Stimulated activated naive B cell treated with anti-CD40 and anti-IgM and Interleukin-4, amounts not matched to agents 10 μg/mL and 1 μg/mL and 100 μg/mL, for 72 hours (primary cell): Measurements from ENCODE around the gene IFNA14.
"Not testable (repeated sequence)": the region's sequence is repeated elsewhere in the genome, so short reads cannot be mapped to it uniquely, and the experiment has no call there.

Experiments used
- ATAC-seq, 2 donors: fragments of 150-1000 bp; cut with Tn5 transposase; replicated peaks; 2 replicates each; pipeline ENCODE4 v1.10.0; 2021; ENCODE audit warnings: moderate library complexity in 1 of 2
- DNase-seq: peaks from one replicate; pipeline ENCODE4 v3.0.0; 2021
- H3K27ac Mint-ChIP-seq: one replicate; pipeline ENCODE4 v1.8.0; 2022; ENCODE audit warnings: mild to moderate bottlenecking, mixed read lengths
- H3K27me3 Mint-ChIP-seq, 2 donors: one replicate each; pipeline ENCODE4 v1.8.0; 2022; ENCODE audit warnings: mixed read lengths in 2 of 2
- H3K36me3 Mint-ChIP-seq, 2 donors: one replicate each; pipeline ENCODE4 v1.8.0; 2022; ENCODE audit warnings: mixed read lengths in 2 of 2, mild to moderate bottlenecking in 1 of 2
- H3K4me1 Mint-ChIP-seq, 2 donors: one replicate each; pipeline ENCODE4 v1.8.0; 2022; ENCODE audit warnings: mixed read lengths in 2 of 2, mild to moderate bottlenecking in 1 of 2
- H3K4me3 Mint-ChIP-seq, 2 donors: one replicate each; pipeline ENCODE4 v1.8.0; 2022; ENCODE audit warnings: mild to moderate bottlenecking in 2 of 2, mixed read lengths in 2 of 2, moderate library complexity in 1 of 2
- H3K9me3 Mint-ChIP-seq, 2 donors: one replicate each; pipeline ENCODE4 v1.8.0; 2022; ENCODE audit warnings: mixed read lengths in 2 of 2, mild to moderate bottlenecking in 1 of 2

IFNA14 gene

DNA sequence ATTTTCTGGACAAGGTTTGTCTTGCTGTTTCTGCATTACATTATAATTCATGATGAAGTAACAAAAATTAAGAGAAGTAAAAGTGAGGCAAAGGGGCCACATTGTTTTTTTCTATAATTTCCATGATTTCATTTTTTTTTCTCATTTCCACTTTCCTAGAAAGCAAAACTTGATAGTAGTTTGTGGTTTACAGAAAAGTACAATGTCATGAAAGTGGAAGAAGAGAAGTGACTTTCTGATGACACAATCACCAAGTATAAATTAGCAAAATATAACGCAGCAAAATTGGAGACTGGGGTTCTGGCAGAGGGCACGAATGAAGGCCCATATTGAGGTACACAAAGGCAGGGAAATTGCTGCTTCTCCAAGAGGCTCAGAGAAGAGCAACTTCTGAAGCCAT is 5.0 kb upstream of the IFNA14 start:
- ATAC-seq (no peak), DNase-seq (no peak)
- H3K36me3 Mint-ChIP-seq: no peaks in the 10 kb centered on the region
- no peaks in the 10 kb centered on the region for H3K9me3 Mint-ChIP-seq
- H3K27ac Mint-ChIP-seq: no peak overlapping the region
- no peaks in the 10 kb centered on the region for H3K4me1 Mint-ChIP-seq
- H3K27me3 Mint-ChIP-seq: peaks cover 7 to 18% of the 10 kb centered on the region in 2 donors
- H3K4me3 Mint-ChIP-seq: no peak overlapping the region

DNA sequence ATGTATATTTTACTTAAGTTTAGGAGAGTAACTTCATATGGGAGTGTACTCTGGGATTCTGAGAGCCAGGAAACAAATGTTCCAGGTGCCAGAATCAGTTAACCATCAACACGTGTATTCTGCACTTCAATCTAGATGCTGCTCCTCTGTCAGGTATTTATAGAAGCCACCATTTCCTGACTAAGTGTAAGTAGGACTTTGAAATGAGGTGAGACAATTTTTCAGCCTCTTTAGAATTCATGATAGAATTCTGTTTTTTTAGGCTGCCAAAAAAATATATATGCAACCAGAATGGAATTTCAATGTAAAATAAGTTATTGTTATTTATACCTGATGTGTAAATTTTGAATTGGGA is 3.5 kb downstream of the IFNA14 start:
- Mint-ChIP-seq H3K27me3 (peaks cover 7 to 15% of the 10 kb centered on the region in 2 donors), H3K4me1 (peaks cover 10 to 15% of the 10 kb centered on the region in 2 donors)
- ATAC-seq, H3K9me3 Mint-ChIP-seq, H3K36me3 Mint-ChIP-seq, DNase-seq, H3K27ac Mint-ChIP-seq, H3K4me3 Mint-ChIP-seq: not testable (repeated sequence)

DNA sequence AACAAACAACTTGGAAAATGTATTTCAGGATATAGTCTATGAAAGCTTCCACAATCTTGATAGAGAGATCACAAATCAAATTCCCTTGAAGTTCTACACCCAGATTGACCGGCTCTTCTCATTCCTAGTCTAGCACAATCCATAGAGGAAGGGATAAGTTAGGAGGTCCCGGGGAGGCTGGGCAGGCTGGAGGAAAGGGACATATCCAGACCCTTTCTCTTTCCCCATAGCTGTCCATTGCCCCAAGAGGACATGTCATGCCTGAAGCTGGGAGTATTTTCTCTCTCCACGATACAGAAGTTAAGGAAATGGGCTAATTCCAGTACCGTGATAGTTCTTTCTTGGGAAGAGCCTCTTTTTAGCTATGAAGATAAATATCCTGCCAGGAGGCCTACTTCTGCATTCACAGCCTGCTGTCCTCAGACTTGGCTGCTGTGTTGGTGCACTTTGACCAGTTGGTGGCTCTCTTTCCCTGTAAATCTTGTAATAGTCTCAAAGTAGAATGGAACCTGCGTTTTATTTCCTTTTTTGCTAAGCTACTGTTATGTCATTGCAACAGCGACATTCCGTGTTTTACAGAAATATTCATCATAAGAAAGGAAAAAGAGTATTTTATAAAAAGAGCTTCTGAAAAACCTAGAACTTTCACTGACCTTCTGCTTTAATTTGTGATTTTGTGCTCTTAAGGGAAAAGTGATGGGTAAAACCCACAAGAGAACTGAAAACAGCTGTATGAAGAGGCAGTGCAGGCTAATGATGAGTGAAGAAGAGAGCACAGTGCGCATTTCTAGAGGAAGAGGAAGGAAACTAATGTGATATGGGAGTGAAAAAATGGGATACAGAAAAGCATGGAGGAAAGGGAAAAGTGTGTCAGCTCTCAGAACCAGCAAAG is 4.1 kb downstream of the IFNA14 start:
- Mint-ChIP-seq H3K27me3 (peaks cover 7 to 15% of the 10 kb centered on the region in 2 donors), H3K4me1 (peaks cover 10 to 15% of the 10 kb centered on the region in 2 donors)
- ATAC-seq: peak; percentile 90 to 93
- DNase-seq, H3K27ac Mint-ChIP-seq, H3K9me3 Mint-ChIP-seq, H3K36me3 Mint-ChIP-seq, H3K4me3 Mint-ChIP-seq: not testable (repeated sequence)

DNA sequence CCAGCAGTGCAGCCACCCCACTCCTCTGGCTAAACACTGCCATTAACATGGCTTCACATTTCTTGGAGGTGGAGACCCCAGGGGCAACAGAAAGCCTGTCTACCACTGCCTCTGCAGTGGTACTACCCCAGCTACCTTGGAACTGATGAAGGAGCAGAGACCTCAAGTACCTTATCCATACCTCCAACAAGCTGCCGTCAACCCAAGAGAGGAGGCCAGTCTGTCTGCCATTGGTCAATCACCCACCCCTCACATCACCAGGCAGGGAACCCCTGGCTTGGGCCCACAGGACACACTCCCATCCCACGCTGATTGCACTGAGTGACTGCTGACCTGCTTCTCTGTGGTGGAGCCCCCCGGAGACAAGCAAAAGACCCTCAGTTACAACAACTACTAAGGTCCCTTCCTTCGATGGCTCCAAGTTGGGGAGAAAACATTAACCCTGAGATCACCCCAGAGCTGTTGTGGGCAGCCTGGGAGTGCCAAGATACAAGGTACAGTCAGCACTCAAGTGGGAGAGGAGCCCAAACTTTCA is 5.6 kb downstream of the IFNA14 start:
- H3K27ac Mint-ChIP-seq: no peak overlapping the region
- H3K4me1 Mint-ChIP-seq: peaks cover 10 to 15% of the 10 kb centered on the region in 2 donors
- ATAC-seq (no peak), DNase-seq (no peak)
- H3K9me3 Mint-ChIP-seq: no peaks in the 10 kb centered on the region
- peaks cover 7 to 15% of the 10 kb centered on the region in 2 donors for H3K27me3 Mint-ChIP-seq
- no peak overlapping the region for H3K4me3 Mint-ChIP-seq
- H3K36me3 Mint-ChIP-seq: no peaks in the 10 kb centered on the region

DNA sequence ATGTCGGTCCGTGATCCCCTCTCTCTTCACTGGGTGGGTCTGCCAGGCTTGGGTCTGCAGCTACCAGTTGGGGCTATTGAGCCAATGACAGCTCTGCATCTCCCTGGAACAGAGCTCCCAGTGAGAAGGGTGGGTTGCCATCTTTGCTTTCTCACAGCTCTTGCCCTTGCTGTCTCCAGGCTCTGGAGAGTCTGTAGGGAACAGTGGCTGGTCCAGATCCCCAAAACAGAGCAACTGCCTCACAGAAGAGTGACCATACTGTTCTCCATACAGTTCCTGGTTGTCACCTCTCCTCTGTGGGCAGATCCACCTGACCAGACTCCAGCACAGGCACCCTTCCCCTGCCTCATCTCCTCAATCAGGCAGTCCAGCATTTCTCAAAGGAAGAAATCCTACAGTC is 6.5 kb downstream of the IFNA14 start:
- H3K27me3 Mint-ChIP-seq: peaks cover 4 to 12% of the 10 kb centered on the region in 2 donors
- DNase-seq (no peak), ATAC-seq (no peak)
- H3K36me3 Mint-ChIP-seq: no peaks in the 10 kb centered on the region
- no peak overlapping the region for H3K27ac Mint-ChIP-seq
- H3K4me1 Mint-ChIP-seq: peaks cover 10 to 15% of the 10 kb centered on the region in 2 donors
- H3K4me3 Mint-ChIP-seq: no peak overlapping the region
- no peaks in the 10 kb centered on the region for H3K9me3 Mint-ChIP-seq

DNA sequence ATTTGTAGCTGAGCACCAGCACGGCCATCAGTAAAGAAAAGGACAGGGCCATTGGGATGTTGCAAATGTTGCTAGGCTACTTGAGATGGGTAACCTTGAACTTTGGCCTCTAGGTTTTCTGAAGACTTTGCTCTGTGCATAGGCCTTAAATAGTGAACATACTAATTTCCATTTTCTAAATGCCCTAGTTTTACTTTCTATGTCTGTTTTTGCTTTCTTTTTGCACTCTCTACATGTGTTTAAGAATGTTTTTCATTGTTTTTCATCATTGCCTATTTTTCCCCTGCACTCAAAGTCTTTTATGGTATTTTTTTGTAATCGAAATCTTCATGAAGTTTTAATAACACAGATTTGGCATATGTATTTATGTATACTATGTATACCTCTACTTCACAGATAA is 11.7 kb downstream of the IFNA14 start, which contains the start of gene IFNA17:
Gene IFNA17 (minus strand): TSS at position 101 of the 400 bp plus-strand sequence. CDS start 49 bp downstream, at position 52.
- DNase-seq (no peak), ATAC-seq (no peak)
- H3K4me1 Mint-ChIP-seq: no peaks in the 10 kb centered on the region
- peaks cover 11% of the 10 kb centered on the region in 2 donors for H3K27me3 Mint-ChIP-seq
- no peak within 1 kb of the TSS for H3K27ac Mint-ChIP-seq
- no peaks in the 10 kb centered on the region for H3K36me3 Mint-ChIP-seq
- no peaks in the 10 kb centered on the region for H3K9me3 Mint-ChIP-seq
- H3K4me3 Mint-ChIP-seq: no peak within 1 kb of the TSS

DNA sequence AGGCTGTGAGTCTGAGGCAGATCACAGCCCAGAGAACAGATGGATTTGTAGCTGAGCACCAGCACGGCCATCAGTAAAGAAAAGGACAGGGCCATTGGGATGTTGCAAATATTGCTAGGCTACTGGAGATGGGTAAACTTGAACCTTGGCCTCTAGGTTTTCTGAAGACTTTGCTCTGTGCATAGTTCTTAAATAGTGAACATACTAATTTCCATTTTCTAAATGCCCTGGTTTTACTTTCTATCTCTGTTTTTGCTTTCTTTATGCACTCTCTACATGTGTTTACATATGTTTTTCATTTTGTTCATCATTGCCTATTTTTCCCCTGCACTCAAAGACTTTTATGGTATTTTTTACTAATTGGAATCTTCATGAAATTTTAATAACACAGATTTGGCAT is 22.6 kb downstream of the IFNA14 start, which contains the start of gene IFNA16:
Gene IFNA16 (minus strand): TSS at position 101 of the 400 bp plus-strand sequence. CDS start 6 bp downstream, at position 95.
- peaks cover 17 to 35% of the 10 kb centered on the region in 2 donors for H3K27me3 Mint-ChIP-seq
- not testable (repeated sequence) for H3K9me3 Mint-ChIP-seq

DNA sequence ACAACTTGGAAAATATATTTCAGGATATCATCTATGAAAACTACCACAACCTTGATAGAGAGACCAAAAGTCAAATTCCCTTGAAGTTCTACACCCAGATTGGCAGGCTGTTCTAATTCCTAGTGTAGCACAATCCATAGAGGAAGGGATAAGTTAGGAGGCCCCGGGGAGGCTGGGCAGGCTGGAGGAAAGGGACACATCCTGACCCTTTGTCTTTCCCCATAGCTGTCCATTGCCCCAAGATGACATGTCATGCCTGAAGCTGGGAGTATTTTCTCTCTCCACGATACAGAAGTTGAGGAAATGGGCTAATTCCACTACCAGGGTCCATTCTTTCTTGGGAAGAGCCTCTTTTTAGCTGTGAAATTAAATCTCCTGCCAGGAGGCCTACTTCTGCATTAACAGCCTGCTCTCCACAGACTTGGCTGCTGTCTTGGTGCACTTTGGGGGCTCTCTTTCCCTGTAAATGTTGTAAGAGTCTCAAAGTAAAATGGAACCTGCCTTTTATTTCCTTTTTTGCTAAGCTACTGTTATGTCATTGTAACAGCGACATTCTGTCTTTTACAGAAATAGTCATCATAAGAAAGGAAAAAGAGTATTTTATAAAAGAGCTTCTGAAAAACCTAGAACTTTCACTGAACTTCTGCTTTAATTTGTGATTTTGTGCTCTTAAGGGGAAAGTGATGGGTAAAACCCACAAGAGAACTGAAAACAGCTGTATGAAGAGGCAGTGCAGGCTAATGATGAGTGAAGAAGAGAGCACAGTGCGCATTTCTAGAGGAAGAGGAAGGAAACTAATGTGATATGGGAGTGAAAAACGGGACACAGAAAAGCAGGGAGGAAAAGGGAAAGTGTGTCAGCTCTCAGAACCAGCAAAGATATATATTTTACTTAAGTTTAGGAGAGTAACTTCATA is 26.1 kb downstream of the IFNA14 start:
- not testable (repeated sequence) for H3K4me3 Mint-ChIP-seq, DNase-seq, H3K36me3 Mint-ChIP-seq, H3K9me3 Mint-ChIP-seq, H3K27ac Mint-ChIP-seq
- H3K27me3 Mint-ChIP-seq: peaks cover 6 to 19% of the 10 kb centered on the region in 2 donors
- peaks cover 10 to 18% of the 10 kb centered on the region in 2 donors for H3K4me1 Mint-ChIP-seq
- peak; percentile 95 to 97 for ATAC-seq

More for the DNA sequence above, 22.6 kb downstream of the IFNA14 start, which contains the start of gene IFNA16:
- DNase-seq, H3K36me3 Mint-ChIP-seq, H3K27ac Mint-ChIP-seq, H3K4me3 Mint-ChIP-seq, ATAC-seq: not testable (repeated sequence)
- H3K4me1 Mint-ChIP-seq: peaks cover 10 to 13% of the 10 kb centered on the region in 2 donors

DNA sequence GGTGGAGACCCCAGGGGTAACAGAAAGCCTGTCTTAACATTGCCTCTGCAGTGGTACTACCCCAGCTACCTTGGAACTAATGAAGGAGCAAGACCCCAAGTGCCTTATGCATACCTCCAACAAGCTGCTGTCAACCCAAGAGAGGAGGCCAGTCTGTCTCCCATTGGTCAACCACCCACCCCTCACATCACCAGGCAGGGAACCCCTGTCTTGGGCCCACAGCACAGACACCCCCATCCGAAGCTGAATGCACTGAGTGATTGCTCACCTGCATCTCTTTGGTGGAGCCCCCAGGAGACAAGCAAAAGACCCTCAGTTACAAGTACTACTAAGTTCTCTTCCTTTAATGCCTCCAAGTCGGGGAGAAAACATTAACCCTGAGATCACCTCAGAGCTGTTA is 27.6 kb downstream of the IFNA14 start:
- DNase-seq, H3K36me3 Mint-ChIP-seq, H3K4me3 Mint-ChIP-seq, H3K27ac Mint-ChIP-seq, ATAC-seq, H3K9me3 Mint-ChIP-seq: not testable (repeated sequence)
- peaks cover 10 to 18% of the 10 kb centered on the region in 2 donors for H3K4me1 Mint-ChIP-seq
- H3K27me3 Mint-ChIP-seq: peaks cover 6 to 17% of the 10 kb centered on the region in 2 donors

DNA sequence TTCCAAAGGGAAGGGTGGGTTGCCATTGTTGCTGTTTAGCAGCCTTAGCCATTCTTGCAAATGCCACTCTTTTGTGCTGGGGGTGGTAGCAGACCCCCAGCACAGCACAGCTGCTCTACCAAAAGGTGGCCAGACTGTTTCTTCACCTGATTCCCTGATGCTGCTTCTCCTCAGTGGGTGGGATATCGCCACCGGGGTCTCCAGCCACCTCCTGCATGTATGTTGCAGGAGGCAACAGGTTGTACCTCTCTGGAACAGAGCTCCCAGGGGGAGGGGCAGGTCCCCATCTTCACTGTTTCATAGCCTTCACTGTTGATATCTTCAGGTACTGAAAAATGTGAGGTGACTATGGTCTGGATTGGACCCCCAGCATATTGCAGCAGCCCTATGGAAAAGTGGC is 29.0 kb downstream of the IFNA14 start:
- not testable (repeated sequence) for H3K27ac Mint-ChIP-seq, ATAC-seq, H3K9me3 Mint-ChIP-seq, H3K4me3 Mint-ChIP-seq, DNase-seq, H3K36me3 Mint-ChIP-seq
- Mint-ChIP-seq H3K4me1 (peaks cover 10 to 18% of the 10 kb centered on the region in 2 donors), H3K27me3 (peaks cover 6 to 10% of the 10 kb centered on the region in 2 donors)

DNA sequence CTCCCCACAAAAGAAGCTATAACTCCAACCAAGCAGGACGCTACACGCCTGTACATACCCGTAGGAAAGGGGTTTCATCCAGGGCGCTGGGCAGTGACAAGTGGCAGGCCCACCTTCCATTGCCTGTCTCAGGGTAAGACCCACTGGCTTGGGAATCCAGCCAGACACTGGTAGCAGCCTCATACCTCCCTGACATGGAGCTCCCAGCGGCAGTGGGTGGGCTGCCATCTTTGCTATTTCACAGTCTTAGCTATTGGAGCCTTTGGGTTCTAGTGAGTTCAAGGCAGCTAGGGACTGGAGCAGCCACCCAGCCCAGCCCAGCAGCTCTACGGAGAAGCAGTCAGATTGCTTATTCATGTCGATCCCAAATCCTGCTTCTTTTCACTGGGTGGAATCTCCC is 29.5 kb downstream of the IFNA14 start:
- Mint-ChIP-seq H3K9me3 (no peaks in the 10 kb centered on the region), H3K4me3 (no peak overlapping the region), H3K27me3 (peaks cover 5 to 10% of the 10 kb centered on the region in 2 donors), H3K27ac (no peak overlapping the region), H3K36me3 (no peaks in the 10 kb centered on the region), H3K4me1 (peaks cover 10 to 18% of the 10 kb centered on the region in 2 donors)
- ATAC-seq (no peak), DNase-seq (no peak)

DNA sequence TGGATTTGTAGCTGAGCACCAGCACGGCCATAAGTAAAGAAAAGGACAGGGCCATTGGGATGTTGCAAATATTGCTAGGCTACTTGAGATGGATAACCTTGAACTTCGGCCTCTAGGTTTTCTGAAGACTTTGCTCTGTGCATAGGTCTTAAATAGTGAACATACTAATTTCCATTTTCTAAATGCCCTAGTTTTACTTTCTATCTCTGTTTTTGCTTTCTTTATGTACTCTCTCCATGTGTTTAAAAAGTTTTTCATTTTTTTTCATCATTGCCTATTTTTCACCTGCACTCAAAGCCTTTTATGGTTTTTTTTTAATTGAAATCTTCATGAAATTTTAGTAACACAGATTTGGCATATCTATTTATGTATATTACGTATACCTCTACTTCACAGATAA is 32.8 kb downstream of the IFNA14 start, which contains the start of gene IFNA10:
Gene IFNA10 (minus strand): TSS at position 101 of the 400 bp plus-strand sequence. CDS start 46 bp downstream, at position 55.
- H3K36me3 Mint-ChIP-seq, H3K4me3 Mint-ChIP-seq, ATAC-seq, H3K27ac Mint-ChIP-seq, H3K4me1 Mint-ChIP-seq, DNase-seq, H3K9me3 Mint-ChIP-seq: not testable (repeated sequence)
- peaks cover 15% of the 10 kb centered on the region in 2 donors for H3K27me3 Mint-ChIP-seq

DNA sequence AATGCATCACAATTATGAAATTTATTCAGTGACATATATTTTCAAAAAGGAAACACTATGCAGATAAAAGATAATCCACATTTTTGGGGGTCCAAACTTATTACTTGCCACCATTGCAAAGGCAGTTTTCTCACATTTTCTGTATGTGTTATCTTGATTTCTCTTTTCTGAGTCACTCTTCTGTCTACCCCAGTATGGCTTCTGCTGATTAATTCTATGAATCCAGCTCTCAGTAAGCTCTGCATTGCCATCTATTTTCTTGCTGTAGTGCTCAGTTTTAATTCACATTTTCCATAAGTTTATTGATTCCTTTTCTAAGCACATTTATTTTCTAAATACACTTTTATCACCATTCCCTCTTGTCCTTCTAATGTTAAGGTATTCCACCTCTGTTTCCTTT is 34.6 kb downstream of the IFNA14 start:
- H3K27ac Mint-ChIP-seq: no peak overlapping the region
- peaks cover 0 to 5% of the 10 kb centered on the region in 2 donors for H3K4me1 Mint-ChIP-seq
- H3K9me3 Mint-ChIP-seq: peaks cover 0 to 4% of the 10 kb centered on the region in 2 donors
- H3K4me3 Mint-ChIP-seq: no peak overlapping the region
- no peaks in the 10 kb centered on the region for H3K36me3 Mint-ChIP-seq
- DNase-seq (no peak), ATAC-seq (no peak)
- peaks cover 20 to 26% of the 10 kb centered on the region in 2 donors for H3K27me3 Mint-ChIP-seq

DNA sequence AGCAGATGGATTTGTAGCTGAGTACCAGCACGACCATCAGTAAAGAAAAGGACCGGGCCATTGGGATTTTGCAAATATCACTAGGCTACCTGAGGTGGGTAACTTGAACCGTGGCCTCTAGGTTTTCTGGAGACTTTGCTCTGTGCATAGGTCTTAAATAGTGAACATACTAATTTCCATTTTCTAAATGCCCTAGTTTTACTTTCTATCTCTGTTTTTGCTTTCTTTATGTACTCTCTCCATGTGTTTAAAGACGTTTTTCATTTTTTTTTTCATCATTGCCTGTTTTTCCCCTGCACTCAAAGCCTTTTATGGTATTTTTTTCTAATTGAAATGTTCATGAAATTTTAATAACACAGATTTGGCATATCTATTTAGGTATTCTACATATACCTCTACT is 37.7 kb downstream of the IFNA14 start, which contains the start of gene IFNA7:
Gene IFNA7 (minus strand): TSS at position 101 of the 400 bp plus-strand sequence. CDS start 40 bp downstream, at position 61.
- not testable (repeated sequence) for H3K4me3 Mint-ChIP-seq, H3K4me1 Mint-ChIP-seq, H3K36me3 Mint-ChIP-seq, H3K9me3 Mint-ChIP-seq, H3K27ac Mint-ChIP-seq, DNase-seq, ATAC-seq
- H3K27me3 Mint-ChIP-seq: peaks cover 20 to 26% of the 10 kb centered on the region in 2 donors
